Stomach (tissue), 9 donors: ENCODE results near the gene POMP. TPM values are rescaled to one million over a fixed set of nuclear protein-coding genes. Genes with fewer than 3 reads are reported as not detected.

Experiments
- DNase-seq, 2 donors: peaks; one replicate each; pipeline versions ENCODE4 v3.0.0 to v3.0.0-alpha.2; 2013 to 2019
- H3K27ac ChIP-seq, 5 donors: fragments of 200-600 bp in 4 of 5; sonication (generic) in 4 of 5; one replicate each; pipeline ENCODE4 v1.5.1; 2013 to 2019; ENCODE audit warnings: mild to moderate bottlenecking in 1 of 5, moderate library complexity in 1 of 5
- H3K27me3 ChIP-seq, 3 donors: fragments of 200-600 bp; sonication (generic); one replicate each; pipeline ENCODE4 v1.5.1; 2017 to 2019; ENCODE audit warnings: mixed run types in 1 of 3
- H3K36me3 ChIP-seq, 4 donors: fragments of 200-600 bp; sonication (generic); 1 replicate in 3 of 4; 2 replicates in 1 of 4; pipeline ENCODE4 v1.5.1; 2016 to 2019
- H3K4me1 ChIP-seq, 4 donors: fragments of 200-600 bp; sonication (generic); one replicate each; pipeline ENCODE4 v1.5.1; 2016 to 2019
- H3K4me3 ChIP-seq, 4 donors: fragments of 200-600 bp; sonication (generic) in 3 of 4; one replicate each; pipeline ENCODE4 v1.5.1; 2016 to 2019; ENCODE audit warnings: mild to moderate bottlenecking in 1 of 4
- H3K9me3 ChIP-seq, 4 donors: fragments of 200-600 bp; sonication (generic); one replicate each; pipeline ENCODE4 v1.5.1; 2016 to 2019
- CTCF ChIP-seq, 7 experiments: fragments of 450-650 bp in 4 of 7; fragments of 200-600 bp in 3 of 7; sonication (generic) in 3 of 7; IDR thresholded peaks; one replicate each; pipeline ENCODE4 v1.5.1; 2016 to 2019; ENCODE audit warnings: antibody characterized with exemption in 7 of 7, control low read depth in 2 of 7, mild to moderate bottlenecking in 1 of 7
- EP300 ChIP-seq: sonication (generic); formaldehyde crosslinking; IDR thresholded peaks from one replicate; pipeline ENCODE4 v1.6.1; 2017; ENCODE audit warnings: antibody characterized with exemption
- POLR2A ChIP-seq, 4 donors: fragments of 450-650 bp; IDR thresholded peaks; one replicate each; pipeline ENCODE4 v1.6.1; 2016; ENCODE audit warnings: antibody characterized with exemption in 4 of 4, control low read depth in 2 of 4, mild to moderate bottlenecking in 1 of 4, moderate library complexity in 1 of 4
- POLR2AphosphoS5 ChIP-seq, 3 donors: sonication (generic); formaldehyde crosslinking; IDR thresholded peaks; one replicate each; pipeline ENCODE4 v1.6.1; 2016; ENCODE audit warnings: antibody characterized with exemption in 3 of 3
- WGBS, 5 donors: extraction: QIAGEN DNeasy Blood & Tissue Kit in 3 of 5; methylation state at CpG; one replicate each; pipeline versions ENCODE4 v1.1.5 to v1.1.7; 2013 to 2018; 5-methylcytosine and 5-hydroxymethylcytosine counted together
- intact Hi-C: fragments of 100-400 bp; cut with DNase I; formaldehyde crosslinking; loops from one replicate; pipeline ENCODE4 v1.15.1; 2023; ENCODE audit warnings: low total_unique reads
- polyA plus RNA-seq, 3 donors: library from polyadenylated mRNA; stranded (reverse); fragments of 200-250 nt; gene quantifications; one replicate each; pipeline ENCODE4 v1.2.3, GENCODE V29; 2013
- total RNA-seq, 5 donors: library from RNA; depleted of rRNA; stranded (reverse); fragments of >200 nt; gene quantifications; one replicate each; pipeline versions ENCODE4 v1.1.0 to v1.2.3, GENCODE V29; 2014 to 2016
- donor health status: healthy with polysubstance abuse.
- donor health status: Bipolar disorder and iron deficiency.
- donor health status: healthy.

Gene POMP
- total and polyA plus RNA-seq, 8 donors, result 17.7 to 102 (median 59.4) TPM

- DNase-seq, result no peak
- intact Hi-C loops, result loop anchor here (10.0 kb wide), 1 partner anchor 285 kb away; no protein-coding TSS in a partner anchor
- H3K4me3 ChIP-seq, result no peak overlapping the region
- H3K4me1 ChIP-seq, result no peaks in the 10 kb centered on the region
- peaks cover 0 to 13% (median 0%) of the 10 kb centered on the region in 3 donors for H3K27me3 ChIP-seq
- 71 to 84% (median 75%) methylated on average over 8 of the region's 8 CpGs for WGBS, 5 donors
- no peaks in the 10 kb centered on the region for H3K9me3 ChIP-seq
- H3K27ac ChIP-seq, result no peak overlapping the region
- H3K36me3 ChIP-seq, result no peaks in the 10 kb centered on the region
- TF ChIP-seq EP300 (no peak), POLR2A (IDR thresholded peaks at IDR 0.05) (no peak), POLR2AphosphoS5 (IDR thresholded peaks at IDR 0.05) (no peak)
These were observed 38.7 kb upstream of the POMP start for GRCh38 chr13:28620011-28620830.

GRCh38 chr13:28621449-28621848 is 37.5 kb upstream of the POMP start:
- H3K4me3 ChIP-seq, result no peak overlapping the region
- peaks cover 0 to 13% (median 0%) of the 10 kb centered on the region in 3 donors for H3K27me3 ChIP-seq
- H3K36me3 ChIP-seq, result no peaks in the 10 kb centered on the region
- H3K27ac ChIP-seq, result peak overlapping the region in 1 of 5 donors; percentile 32
- no peaks in the 10 kb centered on the region for H3K9me3 ChIP-seq
- no peak for TF ChIP-seq EP300
- no peak for TF ChIP-seq POLR2A (IDR thresholded peaks at IDR 0.05)
- TF ChIP-seq POLR2AphosphoS5 (IDR thresholded peaks at IDR 0.05), result no peak
- no peak for TF ChIP-seq CTCF (IDR thresholded peaks at IDR 0.05)
- no peak for DNase-seq
- intact Hi-C loops, result loop anchor here (10.0 kb wide), 1 partner anchor 287 kb away; no protein-coding TSS in a partner anchor
- H3K4me1 ChIP-seq, result no peaks in the 10 kb centered on the region
- 79 to 86% (median 85%) methylated on average over 5 of the region's 5 CpGs for WGBS, 5 donors

GRCh38 chr13:28622286-28622685 is 36.6 kb upstream of the POMP start:
- Histone ChIP-seq H3K4me3 (no peak overlapping the region), H3K27ac (peak overlapping the region in 1 of 5 donors; percentile 32), H3K4me1 (no peaks in the 10 kb centered on the region), H3K27me3 (peaks cover 0 to 13% (median 0%) of the 10 kb centered on the region in 3 donors), H3K9me3 (no peaks in the 10 kb centered on the region), H3K36me3 (no peaks in the 10 kb centered on the region)
- DNase-seq, result peak in 1 of 2 donors; percentile 27
- WGBS, 5 donors, result 85 to 91% (median 89%) methylated on average over 8 of the region's 8 CpGs
- intact Hi-C loops, result loop anchor here (10.0 kb wide), 1 partner anchor 287 kb away; no protein-coding TSS in a partner anchor
- TF ChIP-seq POLR2AphosphoS5 (IDR thresholded peaks at IDR 0.05) (no peak), POLR2A (IDR thresholded peaks at IDR 0.05) (no peak), CTCF (IDR thresholded peaks at IDR 0.05) (no peak), EP300 (no peak)

- Histone ChIP-seq H3K36me3 (no peaks in the 10 kb centered on the region), H3K4me1 (no peaks in the 10 kb centered on the region), H3K27me3 (peaks cover 0 to 13% (median 0%) of the 10 kb centered on the region in 3 donors), H3K9me3 (no peaks in the 10 kb centered on the region), H3K27ac (no peak overlapping the region), H3K4me3 (no peak overlapping the region)
- TF ChIP-seq POLR2A (IDR thresholded peaks at IDR 0.05), result no peak
- no peak for TF ChIP-seq POLR2AphosphoS5 (IDR thresholded peaks at IDR 0.05)
- TF ChIP-seq CTCF (IDR thresholded peaks at IDR 0.05), result no peak
- TF ChIP-seq EP300, result no peak
- DNase-seq, result no peak
- intact Hi-C loops, result loop anchor here (10.0 kb wide), 1 partner anchor 289 kb away; no protein-coding TSS in a partner anchor
- 57 to 63% (median 62%) methylated on average over 13 to 15 of the region's 15 CpGs for WGBS, 5 donors
These were observed 34.9 kb upstream of the POMP start for GRCh38 chr13:28623782-28624706.
